Neural crest cell (in vitro differentiated cells): ENCODE data around the gene ZBTB21. TPM values are rescaled to one million over a fixed set of nuclear protein-coding genes. Genes with fewer than 3 reads are reported as not detected.
"Not testable (repeated sequence)": the region's sequence is repeated elsewhere in the genome, so short reads cannot be mapped to it uniquely, and the experiment has no call there.

Experiments used
- DNase-seq: peaks from one replicate; pipeline ENCODE4 v3.0.0; 2021; ENCODE audit warnings: low read depth, mixed read lengths, low spot score
- H3K27ac Mint-ChIP-seq: one replicate; pipeline ENCODE4 v1.8.0; 2021; ENCODE audit warnings: mild to moderate bottlenecking, mixed read lengths; ENCODE audit not compliant: unreplicated experiment
- H3K27me3 Mint-ChIP-seq: 2 replicates; pipeline ENCODE4 v1.8.0; 2021; ENCODE audit warnings: low read depth, mild to moderate bottlenecking, mixed read lengths
- H3K36me3 Mint-ChIP-seq: 2 replicates; pipeline ENCODE4 v1.8.0; 2021; ENCODE audit warnings: low read depth, mild to moderate bottlenecking, mixed read lengths
- H3K4me1 Mint-ChIP-seq: 2 replicates; pipeline ENCODE4 v1.8.0; 2021; ENCODE audit warnings: mixed read lengths
- H3K4me3 Mint-ChIP-seq: one replicate; pipeline ENCODE4 v1.8.0; 2021; ENCODE audit warnings: mild to moderate bottlenecking, mixed read lengths
- H3K9me3 Mint-ChIP-seq: 2 replicates; pipeline ENCODE4 v1.8.0; 2021; ENCODE audit warnings: mixed read lengths
- CTCF ChIP-seq: fragments of 200-600 bp; sonication (generic); conservative IDR thresholded peaks from 2 replicates; pipeline ENCODE4 v1.5.0; 2021; ENCODE audit warnings: antibody characterized with exemption, mild to moderate bottlenecking
- total RNA-seq: library from RNA; stranded (reverse); gene quantifications from 2 replicates; pipeline ENCODE4 v1.2.1, GENCODE V29; 2021

ZBTB21 gene
- total RNA-seq, 1 donor from 2014 or later, result 16.4 TPM

- H3K4me3 Mint-ChIP-seq, result no peak overlapping the region
- DNase-seq, result no peak
- no peaks in the 10 kb centered on the region for H3K9me3 Mint-ChIP-seq
- no peak overlapping the region for H3K27ac Mint-ChIP-seq
- peaks cover 22% of the 10 kb centered on the region for H3K4me1 Mint-ChIP-seq
- TF ChIP-seq CTCF, result no peak
- no peaks in the 10 kb centered on the region for H3K36me3 Mint-ChIP-seq
- peaks cover 14% of the 10 kb centered on the region for H3K27me3 Mint-ChIP-seq
These were observed 48.4 kb downstream of the ZBTB21 start for GRCh38 chr21:41961753-41962152.

- H3K9me3 Mint-ChIP-seq, result no peaks in the 10 kb centered on the region
- H3K36me3 Mint-ChIP-seq, result no peaks in the 10 kb centered on the region
- peaks cover 22% of the 10 kb centered on the region for H3K4me1 Mint-ChIP-seq
- H3K4me3 Mint-ChIP-seq, result no peak overlapping the region
- DNase-seq, result no peak
- no peak for TF ChIP-seq CTCF
- H3K27me3 Mint-ChIP-seq, result peaks cover 16% of the 10 kb centered on the region
- no peak overlapping the region for H3K27ac Mint-ChIP-seq
These were observed 48.9 kb downstream of the ZBTB21 start for GRCh38 chr21:41961282-41961701.

GRCh38 chr21:41960386-41960785, 49.8 kb downstream of the ZBTB21 start:
- no peak for TF ChIP-seq CTCF
- Mint-ChIP-seq H3K9me3 (no peaks in the 10 kb centered on the region), H3K27me3 (peaks cover 16% of the 10 kb centered on the region), H3K36me3 (no peaks in the 10 kb centered on the region), H3K4me3 (no peak overlapping the region), H3K27ac (peak overlapping the region; percentile 53), H3K4me1 (peaks cover 24% of the 10 kb centered on the region)
- DNase-seq, result no peak

- H3K27ac Mint-ChIP-seq, result not testable (repeated sequence)
These were observed 50.5 kb downstream of the ZBTB21 start for GRCh38 chr21:41959697-41960096.

GRCh38 chr21:41958886-41959563, 51.1 kb downstream of the ZBTB21 start:
- no peak for TF ChIP-seq CTCF
- Mint-ChIP-seq H3K27ac (no peak overlapping the region), H3K36me3 (peaks cover 2% of the 10 kb centered on the region), H3K4me3 (no peak overlapping the region), H3K9me3 (no peaks in the 10 kb centered on the region), H3K27me3 (peaks cover 13% of the 10 kb centered on the region), H3K4me1 (peaks cover 33% of the 10 kb centered on the region)
- no peak for DNase-seq

More at GRCh38 chr21:41959697-41960096, 50.5 kb downstream of the ZBTB21 start:
- not testable (repeated sequence) for DNase-seq, H3K9me3 Mint-ChIP-seq, H3K36me3 Mint-ChIP-seq, H3K4me3 Mint-ChIP-seq
- H3K4me1 Mint-ChIP-seq, result peaks cover 28% of the 10 kb centered on the region
- peaks cover 15% of the 10 kb centered on the region for H3K27me3 Mint-ChIP-seq

GRCh38 chr21:41957991-41958766, 52.0 kb downstream of the ZBTB21 start:
- H3K27ac Mint-ChIP-seq, result no peak overlapping the region

More at GRCh38 chr21:41957991-41958766, 52.0 kb downstream of the ZBTB21 start:
- Mint-ChIP-seq H3K27me3 (peaks cover 13% of the 10 kb centered on the region), H3K36me3 (peaks cover 2% of the 10 kb centered on the region), H3K9me3 (no peaks in the 10 kb centered on the region), H3K4me3 (no peak overlapping the region), H3K4me1 (peaks cover 33% of the 10 kb centered on the region)
- no peak for DNase-seq
- no peak for TF ChIP-seq CTCF
